ENCODE data around the gene ZMYM4.

ZMYM4 gene

DNA sequence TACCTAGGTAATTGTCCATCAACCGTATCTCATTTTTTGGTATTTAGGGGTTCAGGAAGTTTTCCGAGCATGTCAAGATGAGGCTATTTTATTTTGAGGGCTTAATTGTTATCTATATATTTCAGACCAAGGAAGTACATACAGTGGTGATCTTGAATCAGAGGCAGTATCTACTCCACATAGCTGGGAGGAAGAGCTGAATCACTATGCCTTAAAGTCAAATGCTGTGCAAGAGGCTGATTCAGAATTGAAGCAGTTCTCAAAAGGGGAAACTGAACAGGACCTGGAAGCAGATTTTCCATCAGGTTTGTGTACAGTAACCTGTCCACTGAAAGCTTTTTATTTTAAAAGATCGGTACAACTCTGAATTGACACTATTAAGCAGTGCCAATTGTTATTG is 130.2 kb downstream of the ZMYM4 start:
- H3K4me3 ChIP-seq (ENCODE audit: low read depth, low read length), result no peak overlapping the region

DNA sequence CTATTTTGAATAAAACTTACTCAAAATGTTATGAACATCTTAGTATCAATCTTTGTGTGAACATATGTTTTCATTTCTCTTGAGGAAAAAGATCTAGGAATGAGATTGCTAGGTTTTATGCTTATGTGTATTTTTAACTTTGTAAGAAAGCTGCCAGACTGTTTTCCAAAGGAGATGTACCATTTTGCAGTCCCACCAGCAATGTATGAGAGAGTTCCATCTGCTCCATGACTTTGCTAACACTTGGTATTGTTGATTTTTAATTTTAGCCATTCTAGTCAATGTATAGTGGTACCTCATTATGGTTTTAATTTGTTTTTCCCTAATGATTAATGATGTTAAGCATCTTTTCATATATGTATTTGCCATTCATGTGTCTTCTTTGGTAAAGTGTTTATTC is 132.5 kb downstream of the ZMYM4 start:
- no peak overlapping the region for H3K4me3 ChIP-seq (ENCODE audit: low read depth, low read length)

DNA sequence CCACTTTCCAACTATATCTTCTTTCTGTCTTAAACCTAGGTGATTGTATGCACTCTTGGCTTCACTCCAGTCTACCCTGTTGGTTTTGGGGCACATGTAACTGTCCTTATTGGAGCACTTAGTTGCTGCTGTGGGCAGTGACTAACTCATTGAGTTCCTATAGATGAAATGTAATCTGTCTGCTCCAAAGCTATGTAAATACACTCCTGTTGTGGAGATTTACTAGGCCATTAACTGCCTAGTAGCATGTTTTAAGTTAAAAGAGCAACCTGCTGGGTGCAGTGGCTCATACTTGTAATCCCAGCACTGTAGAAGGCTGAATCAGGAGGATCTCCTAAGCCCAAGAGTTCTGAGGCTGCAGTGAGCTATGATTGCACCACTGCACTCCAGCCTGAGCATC is 137.6 kb downstream of the ZMYM4 start:
- H3K4me3 ChIP-seq (ENCODE audit: low read depth, low read length), result no peak overlapping the region

DNA sequence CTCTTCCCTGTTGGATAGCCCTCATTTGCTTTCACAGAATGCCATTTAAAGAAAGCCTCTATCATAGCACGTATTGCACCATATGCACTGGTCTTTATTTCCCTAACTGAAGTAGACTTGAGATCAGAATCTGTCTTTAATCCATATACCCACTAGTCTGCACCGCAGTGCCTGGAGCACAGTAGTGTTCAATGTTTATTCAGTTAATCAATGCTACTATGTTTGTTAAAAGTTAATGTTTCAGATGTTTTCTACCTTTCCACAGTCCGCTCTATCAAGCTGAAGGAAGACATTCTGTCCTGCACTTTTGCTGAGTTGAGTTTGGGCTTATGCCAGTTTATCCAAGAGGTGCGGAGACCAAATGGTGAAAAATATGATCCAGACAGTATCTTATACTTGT is 139.2 kb downstream of the ZMYM4 start:
- H3K4me3 ChIP-seq (ENCODE audit: low read depth, low read length), result no peak overlapping the region

DNA sequence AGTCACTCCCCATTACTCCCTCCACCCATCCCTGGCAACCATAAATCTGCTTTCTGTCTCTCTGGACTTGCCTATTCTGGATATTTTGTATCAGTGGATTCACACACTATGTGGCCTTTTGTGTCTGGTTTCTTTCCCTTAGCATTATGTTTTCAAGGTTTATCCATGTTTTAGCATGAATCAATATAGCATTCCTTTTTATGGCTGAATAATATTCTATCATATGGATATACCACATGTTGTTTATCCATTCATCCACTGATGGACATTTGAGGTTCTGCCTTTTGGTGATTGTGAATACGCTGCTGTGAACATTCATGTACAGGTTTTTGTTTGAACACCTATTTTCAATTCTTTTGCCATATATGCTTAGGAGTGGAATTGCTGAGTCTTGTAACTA is 140.4 kb downstream of the ZMYM4 start:
- H3K4me3 ChIP-seq (ENCODE audit: low read depth, low read length), result no peak overlapping the region

DNA sequence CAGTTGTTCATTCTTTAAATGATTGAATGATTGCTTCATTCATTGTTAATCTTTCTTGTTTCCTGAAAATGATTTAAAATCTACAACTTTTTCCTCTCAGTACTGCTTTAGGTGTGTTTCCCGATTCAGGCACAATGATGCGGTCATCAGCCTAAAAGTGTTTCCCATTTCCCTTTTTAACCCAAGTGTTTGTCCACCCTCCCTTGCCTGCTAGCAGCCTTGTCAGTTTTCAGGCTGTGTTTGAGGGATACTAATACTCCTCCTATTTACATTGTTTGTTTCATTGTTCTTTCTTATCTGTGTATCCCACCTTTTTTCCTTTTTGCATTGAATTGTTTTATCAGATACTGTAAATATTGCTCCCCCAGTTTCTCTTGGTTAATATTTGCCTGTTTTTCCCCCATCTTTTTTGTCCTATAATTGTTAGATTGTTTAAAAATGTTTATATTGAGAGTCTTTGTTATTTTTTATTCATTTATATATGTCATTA is 157.6 kb downstream of the ZMYM4 start:
- no peak overlapping the region for H3K4me3 ChIP-seq (ENCODE audit: low read depth, low read length)

DNA sequence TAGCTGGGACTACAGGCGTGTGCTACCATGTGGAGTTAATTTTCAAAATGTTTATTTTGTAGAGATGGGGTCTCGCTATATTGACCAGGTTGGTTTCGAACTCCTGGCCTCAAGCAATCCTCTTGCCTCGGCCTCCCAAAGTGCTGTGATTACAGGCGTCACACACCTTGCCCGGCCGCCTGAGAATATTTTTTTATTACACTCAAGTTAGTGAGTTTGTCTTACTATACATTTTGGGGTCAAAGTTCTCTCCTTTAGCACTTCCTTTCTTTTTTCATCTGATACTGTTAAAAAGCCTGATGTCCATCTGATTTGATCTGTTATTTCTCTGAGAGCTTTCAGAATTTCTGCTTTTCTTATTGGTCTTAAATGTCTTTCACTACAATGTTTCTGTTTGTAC is 159.9 kb downstream of the ZMYM4 start:
- H3K4me3 ChIP-seq (ENCODE audit: low read depth, low read length), result no peak overlapping the region

DNA sequence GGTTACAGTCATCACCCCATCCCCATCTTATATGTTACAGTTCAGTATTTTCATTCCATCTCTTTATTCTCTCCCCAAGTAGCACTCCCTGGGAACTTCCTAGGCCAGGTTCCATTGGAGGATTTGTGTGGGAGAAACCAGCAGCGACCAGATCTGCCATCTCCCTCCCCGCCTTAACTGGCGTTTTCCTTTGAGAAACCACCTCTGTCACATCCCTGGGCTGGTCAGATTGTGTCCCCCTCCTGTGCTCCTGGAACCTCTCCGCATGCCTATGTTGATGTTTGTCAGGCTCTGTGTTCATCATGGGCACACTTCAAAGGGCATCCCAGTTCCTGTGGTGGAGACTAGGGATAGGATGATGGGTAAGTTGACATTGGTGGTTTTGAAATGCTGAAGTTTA is 162.3 kb downstream of the ZMYM4 start:
- no peak overlapping the region for H3K4me3 ChIP-seq (ENCODE audit: low read depth, low read length)

DNA sequence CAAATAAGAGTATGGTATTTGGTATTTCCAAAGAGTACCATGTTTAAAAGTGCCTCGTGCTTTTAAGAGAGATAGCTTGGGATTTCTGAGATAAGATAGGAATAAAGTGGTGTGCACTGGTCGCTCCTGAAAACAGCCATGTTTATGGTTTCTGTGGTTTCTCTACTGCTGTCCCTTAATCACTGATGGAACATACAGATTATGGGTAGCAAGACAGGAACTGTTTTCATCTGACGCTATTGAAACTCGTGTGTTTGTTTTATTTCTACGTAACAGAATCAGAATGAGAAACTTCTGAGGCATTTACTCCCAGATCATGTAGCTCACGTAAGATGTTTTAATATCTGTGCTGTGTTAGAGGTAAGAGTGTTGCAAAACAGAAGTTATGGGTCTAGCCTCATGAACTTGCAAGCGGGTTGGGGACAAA is 162.7 kb downstream of the ZMYM4 start:
- H3K4me3 ChIP-seq (ENCODE audit: low read depth, low read length), result no peak overlapping the region

DNA sequence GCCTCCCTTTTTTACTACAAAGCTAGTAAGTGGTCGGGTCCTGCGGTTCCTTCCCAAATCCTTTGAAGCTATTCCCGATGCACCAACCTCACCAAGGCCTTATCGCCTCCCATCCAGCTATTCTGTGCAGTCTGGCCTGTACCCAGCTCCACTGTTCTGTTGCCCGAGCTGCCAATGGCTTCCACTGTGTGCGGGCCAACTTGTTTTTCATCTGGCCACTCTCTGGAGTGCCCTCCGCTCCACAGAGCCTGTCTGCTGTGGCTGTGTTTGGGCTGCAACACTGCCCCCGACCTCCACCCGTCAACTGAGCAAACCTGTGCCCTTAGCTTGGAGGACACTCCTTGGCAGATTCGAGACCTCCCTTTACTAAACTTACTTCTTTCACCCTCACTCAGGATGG is 163.7 kb downstream of the ZMYM4 start:
- no peak overlapping the region for H3K4me3 ChIP-seq (ENCODE audit: low read depth, low read length)

DNA sequence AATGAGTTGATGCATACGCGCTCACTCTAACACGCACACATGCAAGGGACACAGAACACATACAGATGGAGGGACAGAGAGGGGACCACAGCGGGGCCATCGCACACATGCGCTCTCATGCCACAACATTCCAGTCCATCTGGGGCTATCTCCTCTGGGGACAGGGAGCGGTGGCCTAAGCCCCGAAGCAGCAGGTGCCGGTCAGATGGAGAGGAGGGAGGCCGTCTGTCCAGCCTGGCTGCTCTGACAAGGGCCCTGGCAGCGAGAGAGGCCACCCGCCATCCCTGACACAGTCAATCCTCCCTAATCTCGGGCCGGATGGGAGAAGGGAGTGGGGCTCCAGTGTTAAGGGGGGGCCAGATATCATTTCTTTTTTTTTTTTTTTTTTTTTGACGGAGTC is 165.2 kb downstream of the ZMYM4 start:
- H3K4me3 ChIP-seq (ENCODE audit: low read depth, low read length), result no peak overlapping the region

DNA sequence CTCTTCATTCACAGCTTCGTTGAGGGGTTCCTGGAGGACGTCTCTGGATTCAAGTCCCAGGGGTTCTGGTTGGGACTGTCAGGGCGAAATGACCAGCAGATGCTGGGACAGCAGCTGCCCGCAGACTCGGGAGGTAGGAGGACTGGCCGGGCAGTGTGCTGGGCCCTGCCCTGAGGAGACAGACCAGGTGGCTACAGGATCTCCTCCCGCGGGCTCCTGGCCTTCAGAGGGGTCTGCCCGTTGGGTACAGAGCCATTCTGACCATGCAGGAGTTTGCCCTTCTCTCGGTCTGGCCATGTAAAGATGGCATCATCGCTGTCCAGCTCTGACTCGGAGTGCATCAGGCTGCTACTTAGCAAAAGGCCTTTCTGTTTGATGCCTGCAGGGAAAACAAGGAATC is 166.2 kb downstream of the ZMYM4 start:
- H3K4me3 ChIP-seq (ENCODE audit: low read depth, low read length), result no peak overlapping the region

DNA sequence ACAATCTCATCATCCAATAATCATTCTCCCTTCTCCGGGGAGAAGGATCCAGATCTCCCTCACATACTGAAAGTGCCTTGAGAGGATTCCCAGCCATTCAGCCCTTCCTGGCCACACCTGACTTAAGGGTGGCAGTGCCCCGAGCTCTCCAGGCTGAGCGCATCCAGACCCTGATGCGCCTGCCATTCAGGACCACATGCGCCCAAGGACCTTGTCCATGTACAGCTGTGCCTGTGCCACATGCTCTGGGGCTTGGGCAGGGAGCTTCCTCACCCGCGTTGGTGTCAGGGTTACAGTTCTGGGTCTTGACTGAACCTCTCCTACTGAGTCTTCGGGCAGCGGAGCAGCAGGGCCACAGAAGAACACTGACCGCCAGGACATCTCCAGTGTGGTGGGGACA is 167.6 kb downstream of the ZMYM4 start:
- no peak overlapping the region for H3K4me3 ChIP-seq (ENCODE audit: low read depth, low read length)

DNA sequence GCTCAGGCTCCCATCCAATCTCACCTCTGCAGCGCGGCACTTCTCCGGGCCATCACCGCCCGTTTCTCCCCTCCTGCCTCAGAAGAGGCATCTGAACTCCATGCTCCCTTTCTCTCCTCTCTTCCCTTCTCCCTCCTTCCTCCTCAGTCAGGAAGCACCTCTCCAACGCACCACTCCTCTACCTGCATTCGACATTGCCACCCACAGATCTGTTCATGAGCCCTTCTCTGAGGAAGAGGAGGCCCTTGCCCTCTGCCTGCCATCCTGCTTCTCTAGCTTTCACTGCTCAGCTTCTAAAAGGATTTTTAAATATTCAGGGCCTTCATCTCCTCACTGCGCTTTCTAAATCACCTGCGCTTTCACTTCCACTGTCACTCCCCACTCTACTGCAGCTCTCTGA is 168.7 kb downstream of the ZMYM4 start:
- no peak overlapping the region for H3K4me3 ChIP-seq (ENCODE audit: low read depth, low read length)

DNA sequence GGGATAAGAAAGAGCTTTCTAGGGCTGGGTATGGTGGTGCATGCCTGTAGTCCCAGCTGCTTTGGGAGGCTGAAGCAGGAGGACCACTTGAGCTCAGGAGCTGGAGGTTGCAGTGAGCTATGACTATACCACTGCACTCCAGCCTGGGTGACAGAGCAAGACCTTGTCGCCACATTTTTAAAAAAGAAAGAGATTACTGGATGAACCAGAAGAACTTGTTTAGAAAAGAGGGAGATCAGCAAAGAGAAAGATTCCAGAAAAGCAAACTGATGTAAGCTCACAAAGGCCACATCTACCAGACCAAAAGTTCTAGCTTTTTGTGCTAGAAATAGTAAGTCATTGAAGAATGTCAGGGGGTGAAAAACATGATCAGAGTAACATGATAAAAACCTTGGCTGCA is 171.1 kb downstream of the ZMYM4 start:
- H3K4me3 ChIP-seq (ENCODE audit: low read depth, low read length), result no peak overlapping the region

DNA sequence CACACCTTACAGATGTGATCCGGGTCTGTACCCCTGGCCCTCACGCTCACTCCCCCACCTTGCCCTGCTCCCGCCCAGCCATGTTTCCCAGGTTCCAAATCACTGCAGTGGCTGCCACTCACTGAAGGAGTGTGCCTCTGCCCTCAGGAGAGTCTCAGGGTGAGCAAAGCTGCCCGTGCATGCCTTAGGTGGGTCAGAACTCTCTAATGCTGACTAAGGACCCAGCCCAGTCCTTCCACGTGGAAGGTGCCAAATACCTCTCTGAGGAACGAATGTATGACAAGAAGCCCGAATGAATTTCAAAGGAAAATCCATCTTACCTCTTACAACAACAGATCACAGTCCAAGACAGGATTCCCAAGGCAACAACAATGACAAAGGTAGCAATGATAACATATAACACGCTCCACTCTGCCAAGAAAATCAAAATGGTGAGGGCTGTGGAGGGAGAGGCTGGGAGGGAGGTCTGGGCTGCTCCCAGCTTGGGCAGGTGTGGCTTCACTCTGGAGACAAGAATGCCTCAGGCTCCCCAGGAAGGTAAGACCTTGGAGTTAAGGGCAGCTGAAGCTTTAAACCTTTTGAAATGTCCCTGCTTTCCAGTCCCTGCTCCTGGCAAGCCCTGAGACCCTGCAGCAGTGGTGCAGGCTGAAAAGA is 173.5 kb downstream of the ZMYM4 start:
- no peak overlapping the region for H3K4me3 ChIP-seq (ENCODE audit: low read depth, low read length)

DNA sequence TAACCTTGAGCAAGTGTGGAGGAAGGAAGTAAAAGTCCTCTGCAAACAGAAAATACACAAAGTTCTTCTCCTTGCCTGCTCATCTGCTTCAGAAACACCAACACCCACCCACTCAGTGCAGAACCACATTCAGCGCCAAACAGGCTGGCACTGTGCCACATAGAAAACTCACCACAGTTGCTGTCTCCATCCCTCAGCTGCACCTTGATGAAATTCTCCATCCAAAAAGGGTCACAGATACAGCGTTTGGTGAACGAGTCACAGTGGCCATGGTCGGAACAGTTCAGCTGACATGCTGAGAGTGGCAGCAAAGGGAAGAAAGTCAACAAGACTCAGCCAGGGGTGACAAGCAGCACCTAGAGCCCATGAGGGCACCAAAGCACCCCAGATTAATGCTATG is 174.2 kb downstream of the ZMYM4 start:
- H3K4me3 ChIP-seq (ENCODE audit: low read depth, low read length), result no peak overlapping the region

DNA sequence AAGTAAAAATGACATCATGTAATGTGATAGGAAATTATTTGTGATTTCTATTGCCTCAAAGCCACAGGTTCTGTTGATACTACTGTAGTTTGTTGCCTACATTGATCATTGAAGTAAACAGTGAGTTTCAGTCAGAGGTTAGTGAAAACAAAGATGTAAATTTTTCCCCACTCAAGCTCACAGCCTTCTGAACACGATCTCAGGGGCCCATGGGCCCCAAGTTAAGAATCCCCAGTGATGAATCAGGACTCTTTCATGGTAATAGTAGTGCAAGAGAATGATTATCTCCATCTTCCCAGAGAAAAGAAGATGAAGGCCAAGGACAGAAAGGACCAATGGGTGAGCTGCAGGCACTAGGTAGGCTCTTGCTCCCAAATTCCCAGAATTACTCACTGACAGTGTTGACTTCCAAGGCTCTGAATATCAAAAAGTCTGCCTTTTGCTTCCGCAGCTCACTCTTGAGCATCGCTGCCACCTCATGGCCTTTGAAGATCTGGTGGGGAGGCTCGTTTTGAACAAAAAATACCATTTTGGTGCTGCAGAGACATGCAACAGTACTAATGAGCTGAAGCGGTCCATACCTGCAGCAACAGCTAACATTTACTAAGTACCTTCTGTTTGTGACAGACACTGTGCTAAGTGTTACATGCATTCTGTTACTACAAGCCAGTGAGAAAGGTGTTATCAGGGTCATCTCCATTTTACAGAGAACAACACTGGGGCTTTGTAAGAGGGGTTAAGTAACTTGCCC is 175.4 kb downstream of the ZMYM4 start:
- no peak overlapping the region for H3K4me3 ChIP-seq (ENCODE audit: low read depth, low read length)

DNA sequence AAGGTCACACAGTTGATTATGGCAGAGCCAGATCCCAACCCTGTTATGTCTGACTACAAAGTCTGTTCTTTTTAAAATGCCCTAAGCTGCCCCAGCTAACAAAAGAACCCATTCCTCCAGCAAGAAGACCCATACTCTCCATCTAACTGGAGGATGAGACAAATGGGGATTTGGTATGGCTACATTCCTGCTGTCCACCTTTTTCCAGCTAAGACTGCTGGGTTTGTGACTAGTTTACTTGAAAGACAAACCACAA is 175.9 kb downstream of the ZMYM4 start:
- no peak overlapping the region for H3K4me3 ChIP-seq (ENCODE audit: low read depth, low read length)

DNA sequence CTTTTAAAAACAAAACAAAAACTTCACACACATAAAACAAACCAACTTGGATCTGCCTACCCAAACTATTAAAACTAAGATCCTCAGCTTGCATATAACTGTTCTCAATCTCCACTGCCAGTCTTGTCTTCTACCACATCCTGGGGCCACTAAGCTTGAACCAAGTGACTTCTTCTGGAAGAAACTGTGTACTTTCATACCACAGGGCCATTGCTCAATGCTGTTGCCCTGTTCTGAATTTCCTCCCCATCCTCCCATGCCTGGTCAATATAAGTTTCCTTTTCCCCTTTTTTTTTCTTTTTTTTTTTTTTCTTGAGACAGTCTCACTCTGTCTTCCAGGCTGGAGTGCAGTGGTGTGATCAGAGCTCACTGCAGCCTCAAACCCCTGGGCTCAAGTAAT is 178.8 kb downstream of the ZMYM4 start:
- no peak overlapping the region for H3K4me3 ChIP-seq (ENCODE audit: low read depth, low read length)

DNA sequence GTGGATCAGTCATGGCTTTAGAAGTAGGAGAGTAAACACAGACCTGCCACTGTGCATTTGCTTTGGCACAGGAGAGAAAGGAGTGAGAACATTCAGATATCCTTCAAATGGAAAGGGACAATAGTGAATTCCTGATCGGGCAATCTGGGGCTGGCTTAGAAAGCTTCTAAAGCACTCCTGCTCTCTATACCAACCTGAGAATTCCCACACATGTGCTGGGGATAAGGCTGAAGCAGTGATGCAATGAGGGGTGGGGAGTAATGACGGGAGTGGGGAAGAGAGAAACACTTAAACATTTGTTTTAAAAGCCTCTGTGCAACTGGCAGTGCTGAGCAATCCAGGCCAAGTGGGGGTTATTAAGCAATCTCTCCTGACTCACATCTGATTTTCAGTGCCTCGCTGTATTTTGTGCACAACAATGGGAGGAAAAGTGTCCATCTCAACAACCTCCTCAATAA is 179.9 kb downstream of the ZMYM4 start:
- no peak overlapping the region for H3K4me3 ChIP-seq (ENCODE audit: low read depth, low read length)

DNA sequence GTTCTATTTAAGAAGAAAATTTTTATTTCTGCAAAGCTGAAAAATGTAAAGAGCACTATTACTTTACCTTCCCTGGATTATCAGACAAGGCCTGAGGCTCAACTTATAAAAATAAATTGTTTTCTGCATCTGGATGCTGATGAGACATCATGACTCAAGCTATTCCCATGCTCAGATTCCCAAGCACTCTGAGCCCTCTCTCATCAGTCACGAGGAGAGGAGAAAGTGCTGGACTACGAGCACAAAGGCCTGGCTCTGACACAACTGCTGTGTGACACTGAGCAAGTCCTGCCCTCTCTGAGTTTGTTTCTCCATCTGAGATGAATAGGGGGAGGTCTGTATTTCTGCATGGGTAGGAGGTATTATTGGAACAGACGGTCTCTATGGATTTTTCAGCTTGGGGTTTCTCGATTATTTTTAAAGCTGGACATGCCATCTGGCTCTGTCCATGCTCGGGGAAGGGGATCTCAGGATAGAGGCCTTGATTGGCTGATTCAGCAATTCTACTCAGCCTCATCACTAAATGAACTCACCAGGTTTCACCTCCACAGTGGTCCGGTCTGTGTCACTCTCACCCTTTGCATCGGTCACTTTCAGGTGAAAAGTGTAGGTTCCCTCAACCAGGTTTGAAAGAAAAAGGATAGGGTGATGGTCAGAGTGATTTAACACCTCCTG is 181.0 kb downstream of the ZMYM4 start:
- H3K4me3 ChIP-seq (ENCODE audit: low read depth, low read length), result no peak overlapping the region

All from iPS-11a (cell line).